ENCODE results near the gene RRM1.
"Not testable (repeated sequence)": the region's sequence is repeated elsewhere in the genome, so short reads cannot be mapped to it uniquely, and the experiment has no call there.

Gene RRM1

DNA sequence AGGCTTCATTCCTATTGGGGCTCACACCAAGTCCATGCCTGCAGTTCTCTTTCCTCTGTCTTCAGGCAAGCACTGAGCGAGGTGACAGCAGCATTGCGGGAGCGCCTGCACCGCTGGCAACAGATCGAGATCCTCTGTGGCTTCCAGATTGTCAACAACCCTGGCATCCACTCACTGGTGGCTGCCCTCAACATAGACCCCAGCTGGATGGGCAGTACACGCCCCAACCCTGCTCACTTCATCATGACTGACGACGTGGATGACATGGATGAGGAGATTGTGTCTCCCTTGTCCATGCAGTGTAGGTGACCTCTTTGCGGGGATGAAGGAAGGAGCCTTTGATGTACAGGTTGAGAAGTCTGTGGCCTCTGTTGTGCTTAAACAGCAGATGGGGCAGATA, 11.4 kb upstream of the RRM1 start:
- no peak for DNase-seq (ENCODE audit: low read depth, low spot score)

DNA sequence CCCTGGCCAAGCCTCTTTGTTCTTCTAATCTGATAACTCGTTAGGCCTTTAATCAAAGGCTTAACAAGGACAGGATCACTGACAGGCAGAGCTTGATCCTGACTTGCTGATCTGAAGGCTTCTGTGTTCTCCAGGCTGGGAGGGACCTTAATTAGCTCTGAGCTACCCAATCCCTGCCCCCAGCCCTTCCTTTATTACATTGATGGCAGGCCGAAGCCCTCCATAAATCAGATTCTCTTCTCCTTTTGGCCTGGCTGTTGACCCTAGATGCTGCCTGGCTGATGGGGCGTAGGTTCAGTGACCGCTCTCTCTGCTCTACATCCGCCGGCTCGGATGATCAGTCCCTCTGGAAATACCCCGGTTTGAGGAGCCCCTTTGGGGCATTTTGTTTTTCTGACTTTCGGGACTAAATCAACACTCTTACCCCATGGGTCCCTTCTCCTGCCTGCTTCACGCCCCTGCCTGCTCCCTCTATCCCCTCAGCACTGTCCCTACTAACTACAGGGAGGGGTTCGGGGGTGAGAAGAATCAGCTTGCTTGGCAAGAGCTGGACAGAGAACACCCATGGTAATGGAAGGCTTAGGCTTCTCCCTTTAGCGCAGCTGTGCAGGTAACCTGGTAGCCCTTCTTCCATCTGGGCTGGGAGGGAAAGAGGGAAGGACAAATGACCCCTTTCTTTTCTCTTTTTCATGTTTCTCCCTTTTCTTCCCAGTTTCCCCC, 10.0 kb upstream of the RRM1 start:
- DNase-seq (ENCODE audit: low read depth, low spot score): no peak

DNA sequence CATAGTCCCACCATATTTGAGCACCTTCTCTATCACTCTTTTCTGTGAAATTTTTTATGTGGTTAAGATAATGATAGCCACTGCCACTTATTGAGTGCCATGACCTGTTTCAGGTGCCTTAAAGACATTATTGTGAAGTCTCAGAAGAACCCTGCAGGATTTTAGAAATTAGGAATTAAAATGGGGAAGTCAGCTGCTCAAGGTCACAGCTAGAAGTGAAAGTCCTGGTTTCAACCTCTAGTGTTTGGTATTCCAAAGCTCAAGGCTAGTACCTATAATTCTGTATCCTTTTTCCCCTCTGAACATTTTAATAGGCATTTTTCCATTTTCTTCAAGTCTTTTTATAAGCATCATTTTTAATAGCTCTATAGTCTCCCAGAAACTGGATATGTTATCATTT, 9.0 kb upstream of the RRM1 start:
- DNase-seq (ENCODE audit: low read depth, low spot score): no peak

DNA sequence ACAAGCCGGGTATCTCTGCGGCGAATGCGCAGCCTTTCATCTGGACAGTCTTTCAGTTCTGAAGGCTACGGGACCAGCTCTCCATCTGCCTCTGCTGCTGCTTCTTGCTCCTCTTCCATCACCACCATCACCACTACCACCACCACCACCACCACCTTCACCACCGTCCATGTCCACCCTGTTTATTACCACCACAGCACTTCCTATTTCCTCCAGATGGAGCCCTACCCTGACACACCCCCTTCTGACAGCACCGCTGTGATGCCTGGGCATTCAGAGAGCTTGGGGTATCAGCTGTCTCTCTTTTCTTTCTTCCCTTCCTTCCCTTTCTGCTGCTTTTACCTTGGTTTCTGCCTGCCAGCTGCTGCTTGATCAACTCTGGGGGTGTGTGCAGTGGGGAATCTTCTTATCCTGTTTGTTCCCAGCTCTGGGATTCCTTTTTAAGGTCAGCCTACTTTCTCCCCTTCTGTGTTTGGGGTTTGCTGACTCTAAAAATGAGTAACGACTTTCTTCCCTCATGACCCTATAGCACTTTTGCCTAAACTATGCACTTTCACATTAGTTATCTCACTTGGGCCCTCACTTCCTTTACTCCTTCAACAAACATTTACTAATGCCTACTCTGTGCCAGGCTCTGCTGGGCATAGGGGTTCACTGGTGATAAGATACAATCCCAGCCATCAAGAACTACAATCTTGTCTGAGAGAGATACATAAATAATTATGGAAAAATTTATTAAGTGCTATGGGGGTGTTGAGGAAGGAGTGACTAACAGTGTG, 7.8 kb upstream of the RRM1 start:
- no peak for DNase-seq (ENCODE audit: low read depth, low spot score)

DNA sequence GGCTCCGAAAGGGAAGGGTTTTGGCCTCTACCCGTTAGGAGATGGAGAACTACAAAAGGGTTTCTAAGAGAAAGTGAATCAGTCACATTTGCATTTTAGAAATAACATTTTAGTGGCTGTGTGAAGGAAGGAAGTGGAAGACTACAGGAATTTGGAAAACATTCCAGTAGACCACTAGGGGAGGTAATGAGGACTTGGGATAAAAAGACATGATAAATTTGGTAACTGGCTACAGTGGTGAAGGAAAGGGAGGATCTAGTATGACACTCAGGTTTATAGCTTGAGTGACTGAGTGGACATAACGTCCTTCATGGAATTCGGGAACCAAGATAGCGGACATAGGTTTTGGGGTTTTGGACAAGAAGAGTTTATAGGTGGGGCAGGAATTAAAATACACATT, 7.0 kb upstream of the RRM1 start:
- DNase-seq (ENCODE audit: low read depth, low spot score): no peak

DNA sequence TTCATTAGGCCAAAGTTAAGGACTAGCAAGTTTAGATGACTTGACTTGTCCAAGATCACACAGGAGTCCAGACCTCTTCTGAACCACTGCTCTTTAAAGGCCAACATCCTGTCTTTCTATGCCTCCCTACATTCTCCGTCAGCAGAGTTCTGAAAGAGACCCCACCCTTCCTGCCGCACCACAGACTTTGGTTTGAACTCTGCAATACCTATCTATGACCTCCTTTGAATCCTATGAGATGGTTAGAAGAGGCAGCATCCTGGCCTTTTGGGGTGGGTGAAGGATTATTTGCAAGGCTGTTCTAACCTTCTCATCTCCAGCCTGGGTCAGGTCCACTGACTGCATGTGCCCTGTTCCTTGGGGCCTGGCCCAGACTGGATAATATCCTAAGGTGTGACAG, 4.3 kb upstream of the RRM1 start:
- DNase-seq (ENCODE audit: low read depth, low spot score): no peak

DNA sequence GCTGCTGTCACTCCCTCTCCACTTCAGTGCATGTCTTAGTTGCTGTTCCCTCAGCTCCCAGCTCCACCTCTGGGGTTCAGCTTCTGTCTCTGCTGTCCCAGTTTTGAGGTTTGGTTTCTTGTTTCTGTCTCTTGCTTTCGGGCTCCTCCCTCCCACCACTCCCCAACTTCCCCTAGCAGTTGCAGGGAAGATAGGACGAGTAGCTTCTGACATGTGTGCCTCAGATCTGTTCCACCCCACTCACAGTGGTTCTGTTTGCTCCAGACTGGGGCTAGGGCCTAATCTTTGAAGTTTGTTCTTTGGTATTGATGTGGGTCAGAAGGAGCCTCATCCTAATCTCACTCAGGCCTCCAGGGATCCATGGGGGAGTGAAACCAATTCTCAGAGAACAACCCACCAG, 2.6 kb upstream of the RRM1 start:
- no peak for DNase-seq (ENCODE audit: low read depth, low spot score)

DNA sequence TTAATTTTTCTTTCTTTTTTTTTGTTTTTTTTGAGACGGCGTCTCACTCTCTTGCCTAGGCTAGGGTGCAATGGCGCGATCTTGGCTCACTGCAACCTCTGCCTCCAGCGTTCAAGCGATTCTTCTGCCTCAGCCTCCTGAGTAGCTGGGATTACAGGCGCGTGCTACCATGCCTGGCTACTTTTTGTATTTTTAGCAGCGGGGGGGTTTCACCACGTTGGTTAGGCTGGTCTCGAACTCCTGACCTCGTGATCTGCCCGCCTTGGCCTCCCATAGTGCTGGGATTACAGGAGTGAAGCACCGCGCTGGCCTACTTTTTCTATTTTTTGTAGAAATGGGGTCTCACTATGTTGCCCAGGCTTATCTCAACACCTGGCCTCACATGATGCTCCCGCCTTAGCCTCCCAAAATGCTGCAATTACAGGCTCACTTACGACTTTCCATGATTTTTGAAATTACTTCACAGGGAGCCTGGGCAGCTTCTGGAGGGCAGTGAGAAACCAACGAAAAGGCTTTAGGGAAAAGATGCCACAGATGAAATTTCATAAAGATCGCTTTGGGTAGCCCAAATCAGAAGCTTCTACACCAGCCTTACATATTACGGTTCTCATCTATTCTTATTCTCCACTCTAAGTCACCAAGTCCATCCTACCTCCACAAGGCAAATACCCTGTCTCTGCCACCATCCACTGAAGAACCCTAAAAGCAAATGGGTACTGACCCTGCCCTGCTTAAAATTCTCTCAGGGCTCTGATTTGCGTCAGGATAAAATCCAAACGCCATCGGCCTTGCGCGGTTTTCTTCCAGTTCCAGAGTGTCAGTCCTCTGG, 866 bp upstream of the RRM1 start:
- no peak for DNase-seq (ENCODE audit: low read depth, low spot score)

DNA sequence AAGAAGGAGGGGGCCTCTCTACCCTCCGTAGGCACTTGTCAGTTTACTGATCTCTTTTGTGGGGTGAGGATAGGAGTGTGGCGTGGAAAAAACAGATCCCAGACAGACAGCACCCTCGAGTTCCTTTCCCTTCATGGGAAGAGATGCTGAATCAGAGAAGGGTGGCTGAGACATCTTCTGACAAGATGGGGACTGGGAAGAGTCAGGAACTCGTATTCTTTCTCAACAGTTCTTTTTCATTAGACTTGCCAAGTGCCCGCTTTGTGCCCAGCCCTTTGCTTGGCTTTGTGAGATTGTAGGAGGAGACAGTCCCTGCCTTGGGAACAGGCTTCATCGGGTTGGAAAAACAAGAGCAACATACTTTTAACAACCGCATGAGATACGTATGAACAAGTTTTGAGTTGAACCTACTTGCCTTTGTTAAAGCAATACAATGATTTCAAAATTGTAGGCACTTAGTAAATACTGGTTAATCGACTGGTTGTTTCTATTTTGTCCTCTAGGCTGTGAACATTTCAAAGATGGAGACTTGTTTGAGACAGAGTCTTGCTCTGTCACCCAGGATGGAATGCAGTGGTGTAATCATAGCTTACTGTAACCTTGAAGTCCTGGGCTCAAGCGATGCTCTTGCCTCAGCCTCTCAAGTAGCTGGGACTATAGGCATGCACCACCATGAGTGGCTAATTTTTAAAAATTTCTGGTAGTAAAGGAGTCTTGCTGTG, 1.1 kb downstream of the RRM1 start:
- no peak for DNase-seq (ENCODE audit: low read depth, low spot score)

DNA sequence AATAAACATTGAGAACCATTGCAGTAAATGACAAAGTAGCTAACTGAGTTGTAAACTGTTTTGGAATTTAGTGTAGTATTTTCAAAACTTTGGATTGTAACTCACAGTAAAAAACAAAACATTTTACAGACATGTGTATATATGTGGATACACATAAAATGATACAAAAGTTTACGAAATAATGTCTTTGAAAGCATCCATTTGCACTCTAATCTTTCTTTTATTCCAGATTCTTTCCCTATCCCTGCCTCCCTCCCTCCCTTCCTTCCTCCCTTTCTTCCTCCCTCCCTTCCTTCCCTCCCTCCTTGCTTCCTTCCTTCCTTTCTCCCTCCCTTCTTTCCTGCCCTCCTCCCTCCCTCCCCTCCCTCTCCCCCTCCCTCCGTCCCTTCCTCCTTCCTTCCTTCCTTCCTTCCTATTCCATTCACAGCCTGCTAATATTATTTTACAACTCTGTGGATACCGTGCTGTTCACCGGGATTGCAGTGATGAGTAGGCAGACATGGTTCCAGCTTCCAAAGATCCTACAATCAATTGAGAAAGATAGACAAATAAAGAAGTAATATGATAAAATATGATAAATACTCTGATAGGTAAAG, 3.5 kb downstream of the RRM1 start:
- DNase-seq (ENCODE audit: low read depth, low spot score): no peak

DNA sequence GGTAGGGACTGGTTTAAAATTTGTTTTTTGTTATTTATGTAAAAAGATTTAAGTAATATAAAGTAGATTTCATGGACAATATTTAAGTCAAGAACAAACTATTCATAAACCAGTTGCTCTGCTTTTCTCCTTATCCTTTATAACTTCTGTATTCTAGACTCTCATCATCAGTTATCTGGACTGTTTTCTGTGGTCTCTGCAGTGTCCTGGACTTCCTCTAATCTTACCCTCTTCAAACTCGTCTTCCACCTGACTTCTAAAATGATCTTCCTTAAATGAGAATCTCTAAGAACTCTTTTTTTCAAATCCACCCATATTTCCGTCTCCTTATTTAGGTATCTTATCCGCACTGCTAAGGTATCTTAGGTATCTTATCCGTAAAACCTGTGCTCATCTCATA, 8.1 kb downstream of the RRM1 start:
- DNase-seq (ENCODE audit: low read depth, low spot score): no peak

DNA sequence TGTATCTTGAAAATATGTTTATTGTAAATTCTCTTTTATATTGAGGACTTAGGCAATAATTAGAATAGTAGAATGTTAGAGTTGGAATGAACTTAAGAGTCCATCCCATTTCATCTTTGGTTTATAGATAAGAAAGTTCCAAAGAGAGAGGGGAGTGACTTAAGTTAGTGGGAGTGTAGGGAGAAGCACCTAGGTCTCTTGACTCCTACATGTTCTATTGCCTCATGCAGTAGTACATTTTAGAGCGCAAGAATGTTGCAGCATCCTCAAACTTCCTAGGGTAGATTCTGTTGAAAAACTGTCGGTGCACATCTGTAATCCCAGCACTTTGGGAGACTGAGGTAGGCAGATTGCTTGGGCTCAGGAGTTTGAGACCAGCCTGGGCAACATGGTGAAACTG, 8.7 kb downstream of the RRM1 start:
- DNase-seq (ENCODE audit: low read depth, low spot score): no peak

DNA sequence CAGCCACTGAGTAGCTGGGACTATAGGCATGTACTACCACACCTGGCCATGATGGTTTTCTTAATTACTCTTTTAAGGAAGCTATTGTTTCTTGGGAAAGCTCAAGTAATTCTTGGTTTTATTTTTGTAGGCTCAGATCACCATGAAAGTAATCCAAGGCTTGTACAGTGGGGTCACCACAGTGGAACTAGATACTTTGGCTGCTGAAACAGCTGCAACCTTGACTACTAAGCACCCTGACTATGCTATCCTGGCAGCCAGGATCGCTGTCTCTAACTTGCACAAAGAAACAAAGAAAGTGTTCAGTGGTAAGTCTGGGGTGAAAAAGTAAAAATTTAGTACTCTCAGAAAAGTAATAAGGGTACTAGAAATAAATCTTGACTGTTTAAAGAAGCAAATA, 11.3 kb downstream of the RRM1 start:
- DNase-seq (ENCODE audit: low read depth, low spot score): no peak

DNA sequence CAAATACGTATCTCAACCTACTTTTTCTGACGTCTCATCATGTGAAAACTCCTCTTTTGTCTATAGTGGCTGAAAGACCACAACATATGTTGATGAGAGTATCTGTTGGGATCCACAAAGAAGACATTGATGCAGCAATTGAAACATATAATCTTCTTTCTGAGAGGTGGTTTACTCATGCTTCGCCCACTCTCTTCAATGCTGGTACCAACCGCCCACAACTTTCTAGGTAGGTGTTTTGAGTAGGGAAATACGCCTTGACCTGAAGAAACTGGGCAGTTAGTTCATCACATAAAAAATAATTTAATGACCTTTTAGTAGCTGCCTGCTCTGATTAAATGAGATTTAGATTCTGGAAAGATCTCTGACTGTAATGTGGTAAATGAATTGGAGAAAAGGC, 17.2 kb downstream of the RRM1 start:
- no peak for DNase-seq (ENCODE audit: low read depth, low spot score)

DNA sequence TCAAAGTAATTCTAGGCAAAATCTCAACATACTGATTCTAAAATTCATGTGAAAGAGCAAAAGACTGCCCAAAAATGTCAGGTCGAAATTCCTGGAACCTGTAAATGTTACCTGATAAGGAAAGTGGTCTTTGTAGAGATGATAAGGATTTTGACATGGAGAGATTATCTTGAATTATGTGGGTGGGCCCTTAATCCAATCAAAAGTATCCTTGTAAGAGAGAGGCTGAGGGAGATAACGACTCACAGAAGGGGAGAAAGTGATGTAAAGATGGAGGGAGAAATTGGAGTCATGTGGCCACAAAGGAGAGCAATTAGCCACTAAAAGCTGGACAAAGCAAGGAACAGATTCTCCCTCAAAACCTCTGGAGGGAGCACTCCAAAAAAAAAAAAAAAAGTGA, 20.5 kb downstream of the RRM1 start:
- no peak for DNase-seq (ENCODE audit: low read depth, low spot score)

DNA sequence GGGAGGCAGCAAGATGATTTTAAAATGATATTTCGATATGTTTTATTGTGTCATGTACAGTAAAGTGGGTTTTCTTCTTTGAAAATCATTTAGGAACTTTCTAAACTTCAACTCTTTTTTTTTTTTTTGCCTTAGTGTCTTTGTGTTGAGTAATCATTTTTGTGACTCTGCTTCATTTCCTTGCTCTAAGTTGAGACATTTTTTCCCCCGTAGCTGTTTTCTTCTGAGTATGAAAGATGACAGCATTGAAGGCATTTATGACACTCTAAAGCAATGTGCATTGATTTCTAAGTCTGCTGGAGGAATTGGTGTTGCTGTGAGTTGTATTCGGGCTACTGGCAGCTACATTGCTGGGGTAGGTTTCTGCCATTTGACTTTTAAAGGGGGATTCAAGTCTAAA, 23.5 kb downstream of the RRM1 start:
- DNase-seq (ENCODE audit: low read depth, low spot score): no peak

DNA sequence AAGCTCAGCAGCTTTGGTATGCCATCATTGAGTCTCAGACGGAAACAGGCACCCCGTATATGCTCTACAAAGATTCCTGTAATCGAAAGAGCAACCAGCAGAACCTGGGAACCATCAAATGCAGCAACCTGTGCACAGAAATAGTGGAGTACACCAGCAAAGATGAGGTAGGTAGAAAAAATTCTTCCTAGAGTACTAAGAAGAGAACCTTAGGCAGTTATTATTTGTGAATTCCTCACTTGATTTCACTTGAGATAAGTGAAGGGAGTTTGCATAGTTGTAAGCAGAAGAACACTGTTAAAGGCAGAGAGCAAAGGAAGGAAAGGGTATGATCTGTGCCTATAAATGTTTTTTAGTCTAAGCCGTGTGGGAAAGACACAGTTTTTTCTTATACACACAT, 28.6 kb downstream of the RRM1 start:
- no peak for DNase-seq (ENCODE audit: low read depth, low spot score)

DNA sequence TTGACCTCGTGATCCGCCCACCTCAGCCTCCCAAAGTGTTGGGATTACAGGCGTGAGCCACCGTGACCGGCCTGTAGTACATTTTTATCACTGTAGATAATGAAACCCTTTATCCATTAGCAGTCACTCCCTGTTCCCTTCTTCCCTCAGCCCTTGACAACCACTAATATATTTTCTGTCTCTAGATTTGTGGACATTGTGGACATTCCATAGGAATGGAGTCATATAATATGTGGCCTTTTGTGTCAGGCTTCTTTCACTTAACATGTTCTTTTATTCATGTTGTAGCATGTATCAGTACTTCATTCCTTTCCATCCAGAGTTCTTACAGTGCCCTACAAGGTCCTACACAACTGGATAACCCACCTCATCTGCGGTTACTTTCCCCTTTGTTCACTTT, 30.5 kb downstream of the RRM1 start:
- DNase-seq (ENCODE audit: low read depth, low spot score): no peak

DNA sequence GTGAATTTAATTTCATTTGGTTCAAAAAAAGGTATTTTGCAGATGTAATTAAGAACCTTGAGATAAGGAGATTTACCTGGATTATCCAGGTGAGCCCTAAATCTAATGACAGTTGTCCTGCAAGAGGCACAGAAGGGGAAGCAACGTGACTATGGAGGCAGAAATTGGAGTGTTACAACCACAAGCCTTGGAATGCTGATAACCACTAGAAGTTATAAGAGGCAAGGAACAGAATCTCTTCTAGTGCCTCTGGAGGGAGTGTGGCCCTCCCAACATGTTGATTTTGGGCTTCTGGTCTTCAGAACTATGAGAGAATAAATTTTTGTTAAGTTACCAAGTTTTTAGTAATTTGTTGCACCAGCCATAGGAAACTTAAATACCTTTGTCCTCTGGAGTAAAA, 32.8 kb downstream of the RRM1 start:
- no peak for DNase-seq (ENCODE audit: low read depth, low spot score)

DNA sequence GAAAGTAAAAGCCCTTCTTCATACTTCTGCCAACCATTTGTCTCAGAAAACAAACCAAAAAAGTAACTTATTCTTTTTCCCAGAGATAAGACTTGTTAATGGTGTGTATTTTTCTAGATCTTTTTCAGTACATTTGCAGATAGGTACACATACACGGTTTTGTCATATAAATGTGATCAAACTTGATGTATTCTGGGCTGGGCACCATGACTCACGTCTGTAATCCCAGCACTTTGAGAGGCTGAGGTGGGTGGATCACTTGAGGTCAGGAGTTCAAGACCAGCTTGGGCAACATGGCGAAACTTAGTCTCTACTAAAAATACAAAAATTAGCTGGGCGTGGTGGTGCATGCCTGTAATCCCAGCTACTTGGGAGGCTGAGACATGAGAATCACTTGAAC, 35.6 kb downstream of the RRM1 start:
- not testable (repeated sequence) for DNase-seq (ENCODE audit: low read depth, low spot score)

DNA sequence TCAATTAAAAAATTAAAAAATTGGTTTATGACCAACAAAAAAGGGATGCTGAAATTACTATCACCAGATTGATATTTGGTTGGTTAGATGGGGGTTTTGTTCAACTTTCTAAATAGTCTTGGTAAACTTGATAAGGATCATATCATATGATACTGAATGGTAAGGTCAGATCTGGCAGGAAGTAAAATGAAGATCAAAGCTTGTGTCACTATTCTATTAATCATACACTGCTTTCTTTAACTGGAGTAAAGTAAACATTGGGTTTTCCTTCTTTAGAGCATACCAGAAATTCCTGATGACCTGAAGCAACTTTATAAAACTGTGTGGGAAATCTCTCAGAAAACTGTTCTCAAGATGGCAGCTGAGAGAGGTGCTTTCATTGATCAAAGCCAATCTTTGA, 40.2 kb downstream of the RRM1 start:
- DNase-seq (ENCODE audit: low read depth, low spot score): no peak

DNA sequence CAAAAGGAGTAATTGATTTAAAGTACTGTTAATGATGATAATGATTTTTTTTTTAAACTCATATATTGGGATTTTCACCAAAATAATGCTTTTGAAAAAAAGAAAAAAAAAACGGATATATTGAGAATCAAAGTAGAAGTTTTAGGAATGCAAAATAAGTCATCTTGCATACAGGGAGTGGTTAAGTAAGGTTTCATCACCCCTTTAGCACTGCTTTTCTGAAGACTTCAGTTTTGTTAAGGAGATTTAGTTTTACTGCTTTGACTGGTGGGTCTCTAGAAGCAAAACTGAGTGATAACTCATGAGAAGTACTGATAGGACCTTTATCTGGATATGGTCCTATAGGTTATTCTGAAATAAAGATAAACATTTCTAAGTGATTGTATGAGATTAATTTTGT, 43.9 kb downstream of the RRM1 start:
- no peak for DNase-seq (ENCODE audit: low read depth, low spot score)
